Effector CD4-positive, alpha-beta T cell (primary cell): ENCODE measurements around the gene C1RL.

Source experiments
- DNase-seq: peaks from one replicate; pipeline ENCODE4 v3.0.0-alpha.2; 2020
- total RNA-seq: gene quantifications from one replicate; lab custom pipeline; 2026; lab: John Stamatoyannopoulos, UW

Gene C1RL, protein sequence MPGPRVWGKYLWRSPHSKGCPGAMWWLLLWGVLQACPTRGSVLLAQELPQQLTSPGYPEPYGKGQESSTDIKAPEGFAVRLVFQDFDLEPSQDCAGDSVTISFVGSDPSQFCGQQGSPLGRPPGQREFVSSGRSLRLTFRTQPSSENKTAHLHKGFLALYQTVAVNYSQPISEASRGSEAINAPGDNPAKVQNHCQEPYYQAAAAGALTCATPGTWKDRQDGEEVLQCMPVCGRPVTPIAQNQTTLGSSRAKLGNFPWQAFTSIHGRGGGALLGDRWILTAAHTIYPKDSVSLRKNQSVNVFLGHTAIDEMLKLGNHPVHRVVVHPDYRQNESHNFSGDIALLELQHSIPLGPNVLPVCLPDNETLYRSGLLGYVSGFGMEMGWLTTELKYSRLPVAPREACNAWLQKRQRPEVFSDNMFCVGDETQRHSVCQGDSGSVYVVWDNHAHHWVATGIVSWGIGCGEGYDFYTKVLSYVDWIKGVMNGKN
- total RNA-seq, result 20.3 reads per million, percentile 47 among the genes with 10 or more reads in this experiment

DNA sequence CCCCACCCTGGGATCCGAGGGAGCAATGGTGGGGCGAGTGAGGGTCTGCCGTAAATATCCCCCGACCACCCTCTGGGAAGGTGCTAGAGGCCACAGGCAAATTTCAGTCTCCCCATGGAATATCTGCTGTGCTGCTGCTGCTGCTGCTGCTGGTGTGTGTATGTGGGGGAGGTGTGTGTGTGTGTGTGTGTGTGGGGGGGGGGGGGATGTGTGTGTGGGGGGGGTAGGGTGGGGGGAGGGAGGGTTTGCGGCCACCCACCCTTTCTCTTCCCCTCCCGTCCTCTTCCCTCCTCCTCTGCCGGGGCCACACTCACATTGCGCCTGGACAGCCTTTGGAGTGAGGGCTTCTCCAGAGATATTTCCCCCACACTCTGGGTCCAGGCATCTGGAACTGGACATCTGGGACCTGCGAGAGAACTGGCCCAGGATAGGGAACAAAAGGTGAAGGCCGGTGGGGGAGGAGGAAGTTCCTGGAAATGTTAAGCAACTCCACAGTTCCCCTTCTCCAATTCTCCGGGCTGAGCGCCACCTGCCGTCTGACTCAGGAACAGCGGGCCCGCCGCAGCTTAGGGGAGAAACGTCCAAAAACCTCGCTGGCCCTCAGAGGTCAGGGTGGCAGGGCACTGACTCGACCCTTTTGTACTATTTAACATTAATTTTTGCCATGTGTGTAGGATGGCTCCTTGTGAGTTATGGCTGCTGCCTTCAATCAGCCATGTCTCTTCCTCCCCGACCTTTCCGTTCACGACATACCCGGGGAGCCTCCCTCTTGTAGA is at the start of gene C1RL:
Gene C1RL, minus strand, starts transcription at position 419 of the 776 bp plus-strand sequence. Its CDS starts 34 bp downstream, at position 385.
- peak; percentile 72 for DNase-seq

DNA sequence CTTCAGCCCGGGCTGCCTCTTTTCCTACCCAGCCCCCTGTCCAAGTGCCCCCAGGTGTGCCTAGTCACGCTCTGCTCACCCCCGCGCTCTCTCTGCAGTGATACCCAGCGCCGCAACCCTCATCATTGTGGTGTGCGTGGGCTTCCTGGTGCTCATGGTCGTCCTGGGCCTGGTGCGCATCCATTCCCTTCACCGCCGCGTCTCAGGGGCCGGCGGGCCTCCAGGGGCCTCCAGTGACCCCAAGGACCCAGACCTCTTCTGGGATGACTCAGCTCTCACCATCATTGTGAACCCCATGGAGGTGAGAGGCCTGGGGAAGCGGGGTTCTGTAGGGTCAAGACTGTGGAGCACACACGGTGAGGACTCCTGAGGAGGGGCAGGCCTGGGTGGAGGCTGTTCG is 48.4 kb upstream of the C1RL start:
- no peak for DNase-seq

DNA sequence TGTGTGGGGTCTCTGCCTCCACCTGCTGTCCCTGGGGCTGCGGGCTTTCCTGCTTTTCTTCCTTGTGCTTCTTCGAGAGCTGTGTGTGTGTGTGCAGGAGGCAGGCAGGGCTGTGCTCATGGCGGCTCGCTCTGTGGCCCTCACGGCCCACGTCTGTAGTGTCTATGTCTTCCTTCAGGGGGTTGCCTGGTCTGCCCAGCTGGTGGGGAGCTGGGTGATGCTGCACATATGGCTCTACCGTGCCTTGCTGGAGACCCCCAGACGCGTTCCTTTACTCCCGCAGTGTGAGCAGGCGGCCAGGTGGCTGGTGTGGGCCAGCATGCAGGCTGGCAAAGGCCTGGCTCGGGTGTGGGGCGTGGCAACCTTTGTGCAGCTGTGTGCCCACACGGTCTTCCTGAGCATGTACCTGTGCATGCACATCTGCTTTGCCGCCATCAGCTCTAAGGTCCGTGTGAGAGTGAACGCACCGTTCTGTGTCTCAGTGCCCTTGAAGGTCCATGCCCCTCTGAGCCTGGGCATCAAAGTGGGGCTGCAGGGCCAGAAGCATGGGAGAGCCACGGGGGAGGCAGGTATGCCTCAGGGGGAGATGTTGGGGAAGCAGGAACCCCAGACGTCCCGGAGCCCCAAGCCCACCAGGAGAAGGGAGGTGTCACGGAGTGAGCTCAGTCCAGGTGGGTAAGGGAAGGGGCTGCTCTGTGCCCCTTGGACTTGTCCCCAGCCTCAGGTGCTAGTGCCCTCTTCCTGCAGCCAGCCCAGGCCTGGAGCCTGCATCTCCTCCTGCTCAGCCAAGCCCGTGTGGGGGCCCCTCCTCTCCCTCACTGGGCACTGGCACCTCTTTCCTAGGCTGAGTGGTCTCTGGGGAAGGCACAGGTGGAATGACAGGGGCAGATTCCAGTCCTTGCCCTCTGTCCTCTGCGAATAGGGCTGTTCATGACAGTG is 47.5 kb upstream of the C1RL start:
- DNase-seq, result no peak

DNA sequence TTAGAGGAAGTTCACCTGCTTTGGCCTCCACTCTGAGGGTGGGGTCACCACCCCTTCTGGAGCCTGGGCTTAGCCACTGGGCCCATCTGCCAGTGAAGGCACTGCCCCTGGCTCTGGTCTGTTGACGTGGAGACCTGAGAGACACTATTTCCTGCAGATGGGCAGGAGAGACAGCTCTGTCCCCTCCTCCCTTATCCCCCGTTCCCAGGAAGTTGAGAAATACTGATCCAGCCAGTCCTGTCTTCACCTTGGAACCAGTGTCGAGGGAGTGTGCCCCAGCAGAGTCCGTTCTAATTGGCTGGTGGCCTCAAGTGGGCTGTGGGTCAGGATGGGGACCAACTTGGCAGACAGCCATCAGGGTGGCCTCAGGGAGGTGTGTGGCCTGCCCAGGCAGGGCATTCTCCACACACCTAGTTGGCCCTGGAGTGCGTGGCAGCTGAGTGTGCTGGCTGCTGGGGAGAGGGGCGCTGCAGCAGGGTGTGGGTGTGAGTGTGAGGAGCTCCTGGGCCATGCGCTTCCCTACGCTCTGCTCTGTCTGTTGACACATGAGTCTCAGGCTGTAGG is 46.5 kb upstream of the C1RL start:
- no peak for DNase-seq

DNA sequence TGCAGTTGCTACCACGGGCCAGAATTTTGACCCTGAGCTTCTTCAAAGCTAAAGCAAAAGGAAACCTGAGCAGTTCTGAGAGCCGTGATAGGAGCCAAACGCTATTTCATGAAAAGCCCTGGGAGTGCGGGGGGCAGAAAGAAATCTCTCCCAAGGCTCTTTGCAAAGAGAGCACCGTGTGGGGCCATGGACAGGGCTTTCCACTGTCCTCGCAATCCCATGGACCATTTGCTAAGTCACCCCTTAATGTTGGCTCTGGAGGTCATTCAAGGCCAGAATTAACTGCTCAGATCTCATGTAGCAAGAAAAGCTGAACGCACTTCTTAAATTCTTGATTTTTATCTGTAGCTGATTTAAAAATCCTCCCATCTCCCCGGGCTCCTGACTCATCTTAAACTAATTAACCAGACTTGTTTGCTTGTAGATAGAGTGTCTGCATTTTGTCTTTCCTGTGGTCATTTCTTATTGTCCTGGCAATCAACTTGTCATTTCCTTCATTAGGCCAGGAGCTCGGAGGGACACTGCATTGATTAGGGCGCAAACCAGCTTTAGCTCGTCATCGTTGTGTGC is 46.0 kb upstream of the C1RL start:
- no peak for DNase-seq

DNA sequence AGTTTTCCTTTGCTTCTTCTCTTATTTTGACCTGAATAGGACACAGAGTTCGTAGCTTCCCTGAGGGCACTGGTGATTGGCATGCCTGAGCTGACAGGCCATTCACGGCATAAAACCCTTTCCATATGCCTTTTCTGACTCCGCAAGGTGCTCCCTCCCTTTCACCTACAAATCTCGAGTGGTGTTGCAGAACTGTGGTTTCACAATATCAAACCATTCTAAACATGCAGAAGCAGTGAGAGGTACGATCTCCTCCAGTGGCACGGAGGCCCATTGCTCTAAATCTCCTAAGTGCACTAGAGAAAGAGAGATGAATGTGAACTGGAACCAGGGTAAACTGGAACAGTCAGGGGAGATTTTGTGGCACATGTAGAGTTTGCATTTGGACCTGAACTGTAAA is 45.0 kb upstream of the C1RL start:
- DNase-seq, result no peak

DNA sequence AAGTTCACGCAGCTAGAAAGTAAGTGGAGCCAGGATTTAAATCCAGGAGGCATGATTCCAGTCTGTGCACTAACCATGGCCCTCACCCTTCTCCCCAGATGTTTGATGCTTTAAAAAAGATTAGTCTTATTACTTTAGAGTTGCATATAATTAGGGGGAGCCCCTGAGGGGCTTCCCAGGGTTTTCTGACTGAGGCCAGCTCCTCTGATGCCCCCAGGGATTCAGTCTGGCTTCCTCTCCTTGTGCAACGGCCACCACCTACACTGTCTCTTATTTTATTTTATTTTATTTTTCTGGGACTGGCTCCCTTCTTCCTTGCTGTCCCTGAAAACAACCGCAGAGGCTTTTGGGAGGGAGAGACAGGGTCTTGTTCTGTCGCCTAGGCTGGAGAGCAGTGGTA is 43.8 kb upstream of the C1RL start:
- DNase-seq, result no peak

DNA sequence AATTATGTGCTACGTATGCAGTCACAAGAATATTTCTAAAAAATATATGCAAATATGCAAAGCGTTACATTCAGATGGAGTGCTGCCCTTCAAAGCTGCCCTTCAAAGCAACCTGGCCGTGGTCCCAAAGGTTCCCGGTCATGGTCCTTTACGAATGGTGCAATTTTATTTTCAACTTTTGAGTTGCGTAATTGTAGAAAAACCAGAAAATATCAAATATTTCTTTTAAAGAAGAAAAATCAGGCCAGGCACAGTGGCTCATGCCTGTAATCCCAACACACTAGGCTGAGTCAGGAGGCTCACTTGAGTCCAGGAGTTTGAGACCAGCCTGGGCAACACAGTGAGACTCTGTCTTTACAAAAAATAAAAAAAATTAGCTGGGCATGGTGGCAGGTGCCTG is 42.5 kb upstream of the C1RL start:
- DNase-seq, result no peak

DNA sequence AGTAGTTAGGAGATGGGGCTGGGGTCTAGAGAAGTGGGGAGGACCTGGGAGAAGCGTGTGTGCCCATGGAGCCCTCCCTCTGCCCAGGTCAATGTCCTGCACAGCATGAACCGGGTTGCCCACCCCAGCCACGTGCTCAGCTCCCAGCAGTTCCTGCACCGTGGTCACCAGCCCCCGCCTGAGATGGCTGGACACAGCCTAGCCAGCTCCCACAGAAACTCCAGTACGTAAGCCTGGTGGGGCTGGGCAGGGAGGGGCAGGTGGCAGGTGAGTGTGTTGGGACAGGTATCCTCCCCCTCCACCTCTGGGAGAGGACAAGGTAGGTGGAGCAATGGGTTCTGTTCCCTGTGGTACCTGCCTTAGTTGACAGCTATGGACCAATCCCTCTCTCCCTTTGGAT is 41.8 kb upstream of the C1RL start:
- no peak for DNase-seq

DNA sequence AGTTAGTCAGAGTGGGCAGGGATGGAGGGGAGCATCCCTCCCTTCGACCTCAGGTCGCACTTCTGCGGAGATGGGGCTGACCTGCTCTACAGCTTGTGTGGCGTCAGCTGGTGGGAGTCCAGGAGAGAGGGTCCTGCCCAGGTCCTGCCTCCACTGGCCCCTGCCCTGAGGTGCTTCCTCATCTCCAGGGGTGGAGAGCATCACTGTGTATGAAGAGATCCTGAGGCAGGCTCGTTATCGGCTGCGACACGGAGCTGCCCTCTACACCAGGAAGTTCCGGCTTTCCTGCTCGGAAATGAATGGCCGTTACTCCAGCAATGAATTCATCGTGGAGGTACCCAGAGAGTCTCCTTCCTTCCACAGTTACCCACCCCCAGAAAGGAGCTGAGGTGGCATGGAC is 41.3 kb upstream of the C1RL start:
- DNase-seq, result no peak

DNA sequence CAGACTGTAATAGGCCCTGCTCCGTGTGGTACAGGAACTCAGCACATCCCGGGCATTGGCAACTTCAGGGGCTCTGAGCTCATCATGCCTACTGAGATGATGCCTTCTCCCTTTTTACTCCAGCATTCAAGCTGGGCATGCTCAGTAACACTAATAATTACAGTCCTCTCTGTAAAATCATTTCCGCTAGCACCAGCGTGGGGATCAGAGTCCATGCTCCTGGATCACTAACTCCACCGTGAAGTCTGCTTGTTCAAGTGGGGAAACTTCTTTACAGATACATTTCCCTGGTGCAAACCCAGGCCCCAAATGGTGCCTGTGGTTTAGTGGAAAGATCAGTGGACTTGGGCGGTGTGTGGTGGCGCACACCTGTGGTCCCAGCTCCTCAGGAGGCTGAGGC is 37.9 kb upstream of the C1RL start:
- DNase-seq, result no peak

DNA sequence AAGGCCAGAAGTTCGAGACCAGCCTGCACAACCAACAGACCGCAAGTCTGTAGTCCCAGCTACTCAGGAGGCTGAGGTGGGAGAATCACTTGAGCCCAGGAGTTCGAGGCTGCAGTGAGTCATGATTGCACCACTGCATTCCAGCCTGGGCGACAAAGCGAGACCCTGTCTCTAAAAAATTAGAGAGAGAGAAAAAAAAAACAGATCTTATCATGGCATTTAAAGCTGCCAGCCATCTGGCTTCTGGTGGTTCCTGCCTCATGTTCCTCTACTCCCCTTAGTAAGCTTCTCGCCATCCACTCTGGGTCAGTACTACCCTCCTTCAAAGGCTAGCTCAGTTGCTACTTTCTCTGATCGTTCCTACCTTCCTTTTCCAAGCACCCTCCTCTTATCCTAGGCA is 37.2 kb upstream of the C1RL start:
- no peak for DNase-seq

DNA sequence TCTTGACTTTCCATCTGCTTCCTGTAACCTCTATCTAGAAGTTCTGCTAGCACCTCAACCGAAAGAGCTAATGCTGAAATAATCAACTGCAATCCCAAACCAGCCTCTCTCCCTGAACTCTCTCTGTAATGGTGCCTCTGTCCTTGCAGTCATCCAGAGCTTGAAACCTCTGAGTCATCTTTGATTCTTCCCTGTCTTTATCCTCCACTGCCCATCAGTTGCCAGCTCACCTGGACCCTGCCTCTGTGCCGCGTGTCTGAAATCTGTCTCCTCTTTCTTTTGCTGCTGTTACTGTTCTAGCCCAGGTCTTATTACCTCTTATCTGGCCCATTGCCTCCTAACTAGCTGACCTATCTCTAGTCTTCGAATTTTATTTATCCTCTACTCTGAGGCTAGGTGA is 36.7 kb upstream of the C1RL start:
- no peak for DNase-seq

DNA sequence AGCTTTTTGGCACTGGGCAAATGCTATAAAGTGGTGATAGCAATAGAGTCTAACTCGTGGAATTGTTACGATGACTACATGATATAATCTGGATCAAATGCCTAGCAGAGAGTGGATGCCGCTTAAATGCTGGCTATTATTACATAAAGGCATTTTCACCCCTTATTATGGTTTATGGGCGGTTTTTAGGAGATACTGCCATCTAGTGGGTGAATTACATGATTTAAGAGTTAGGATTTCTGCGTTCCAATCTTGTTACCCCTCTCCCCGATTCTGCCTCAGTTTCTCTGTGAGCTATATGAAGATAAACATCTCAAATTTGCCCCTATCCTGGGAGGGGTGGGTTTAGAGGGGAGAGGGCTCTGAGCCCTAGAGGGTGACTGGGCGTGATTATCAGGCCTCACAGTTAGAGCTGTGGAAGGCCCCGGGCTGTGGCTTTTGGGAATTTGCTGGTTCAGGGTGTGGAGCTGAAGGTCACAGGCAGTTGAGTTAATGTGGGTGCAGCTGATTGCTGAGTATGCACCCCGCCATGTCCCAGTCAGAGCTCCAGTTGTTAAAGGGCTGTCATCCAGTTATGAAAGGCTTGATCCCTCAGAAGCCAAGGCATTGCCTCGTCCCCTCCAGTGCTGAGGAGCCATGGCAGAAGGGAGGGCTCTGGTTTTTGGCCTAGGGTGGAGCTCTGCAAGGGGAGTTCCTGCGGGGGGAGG is 35.6 kb upstream of the C1RL start:
- no peak for DNase-seq

DNA sequence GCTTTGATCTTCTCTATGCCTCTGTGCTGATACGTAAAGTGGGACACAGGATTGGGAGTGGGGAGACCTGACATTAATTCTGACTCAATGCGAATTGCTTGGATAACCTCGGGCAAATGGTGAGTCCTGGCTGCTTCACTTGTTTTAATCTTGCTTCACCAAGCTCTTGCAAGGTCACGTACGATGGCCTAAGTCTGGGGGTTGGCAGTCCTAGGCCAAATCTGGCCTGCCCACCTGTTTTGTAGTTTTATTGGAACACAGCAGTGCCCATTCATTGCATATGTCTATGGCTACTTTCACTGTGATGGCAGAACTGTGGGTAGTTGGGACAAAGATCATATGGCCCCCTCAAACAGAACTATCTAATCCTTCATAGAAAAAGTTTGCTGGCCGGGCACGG is 34.5 kb upstream of the C1RL start:
- no peak for DNase-seq

DNA sequence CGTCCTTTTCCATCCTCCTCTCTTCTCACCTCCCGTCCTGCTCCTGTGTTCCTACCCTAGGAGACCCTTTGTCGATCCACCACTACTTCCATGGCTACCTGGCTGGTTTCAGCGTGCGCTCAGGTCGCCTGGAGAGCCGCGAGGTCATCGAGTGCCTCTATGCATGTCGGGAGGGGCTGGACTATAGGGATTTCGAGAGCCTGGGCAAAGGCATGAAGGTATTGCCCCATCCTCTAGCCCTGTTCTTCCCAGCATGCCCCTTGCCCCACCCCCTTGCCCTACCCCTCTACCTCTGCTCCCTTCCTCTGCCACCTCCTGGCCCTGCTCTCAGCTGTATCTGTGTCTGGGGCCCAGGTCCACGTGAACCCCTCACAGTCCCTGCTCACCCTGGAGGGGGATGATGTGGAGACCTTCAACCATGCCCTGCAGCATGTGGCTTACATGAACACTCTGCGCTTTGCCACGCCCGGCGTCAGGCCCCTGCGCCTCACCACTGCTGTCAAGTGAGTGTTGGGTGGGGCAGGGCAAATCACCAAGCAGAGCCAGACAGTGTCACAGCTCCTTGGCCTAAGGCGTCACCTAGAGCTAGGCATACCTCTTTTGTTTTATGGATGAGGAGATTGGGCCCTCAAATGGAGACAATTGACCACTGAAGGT is 33.9 kb upstream of the C1RL start:
- DNase-seq, result no peak

DNA sequence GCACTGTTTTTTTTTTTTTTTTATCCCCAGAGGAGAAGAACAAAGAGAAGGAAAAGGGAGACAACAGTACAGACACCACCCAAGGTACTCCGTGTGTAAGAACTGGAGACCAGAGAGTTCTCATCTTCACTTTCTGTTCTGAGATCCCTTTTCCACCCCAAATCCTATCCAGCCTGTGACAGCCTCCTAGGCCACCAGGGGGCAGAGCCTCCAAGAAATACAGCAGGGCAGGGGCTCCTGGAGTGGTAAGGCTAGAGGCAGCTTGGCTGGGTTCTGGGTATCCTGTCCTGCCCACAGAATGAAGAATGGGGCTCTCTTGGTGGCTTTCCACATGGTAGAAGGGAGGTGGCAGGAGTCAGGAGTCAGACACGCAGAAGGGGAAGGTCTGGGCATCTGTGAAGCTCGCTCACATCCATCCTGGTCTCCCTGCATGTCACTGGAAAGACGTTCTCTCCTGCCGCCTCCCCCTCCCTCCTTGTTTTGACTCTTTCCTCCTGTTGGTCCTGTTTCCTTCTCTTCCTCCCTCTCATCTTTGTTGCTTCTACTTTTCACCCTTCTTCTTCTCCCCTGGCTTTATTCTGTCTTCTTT is 33.1 kb upstream of the C1RL start:
- DNase-seq, result peak; percentile 42

DNA sequence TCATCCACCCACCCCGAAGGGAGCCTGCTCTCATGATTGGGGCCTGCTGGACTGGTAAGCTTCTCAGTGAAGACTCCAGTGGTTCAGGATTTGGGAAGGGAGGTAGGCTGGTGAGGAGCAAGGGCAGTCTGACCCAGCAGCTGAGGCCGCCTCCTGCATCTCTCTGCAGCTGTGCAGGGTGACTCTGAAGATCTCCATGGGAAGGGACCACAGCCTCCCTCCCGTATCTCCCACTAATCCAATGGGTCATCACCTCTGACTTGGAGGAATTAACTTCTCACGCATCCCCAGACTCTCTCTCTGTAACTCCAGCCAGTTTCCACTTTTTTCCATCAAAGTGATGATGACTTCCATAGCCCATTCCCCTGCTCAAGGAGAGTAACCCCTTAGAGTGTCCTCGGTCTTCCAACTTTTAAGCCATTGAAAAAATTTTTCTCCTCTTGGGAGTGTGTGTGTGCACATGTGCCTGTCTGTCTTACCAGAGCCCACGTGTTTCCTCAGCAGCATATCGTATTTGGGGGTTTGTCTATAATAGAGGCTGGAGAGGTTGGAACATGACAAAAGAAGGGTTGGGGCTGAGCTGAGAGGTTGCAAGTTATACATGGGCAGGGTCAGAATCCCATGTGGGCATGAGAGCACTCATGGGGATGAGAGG is 32.5 kb upstream of the C1RL start:
- no peak for DNase-seq

DNA sequence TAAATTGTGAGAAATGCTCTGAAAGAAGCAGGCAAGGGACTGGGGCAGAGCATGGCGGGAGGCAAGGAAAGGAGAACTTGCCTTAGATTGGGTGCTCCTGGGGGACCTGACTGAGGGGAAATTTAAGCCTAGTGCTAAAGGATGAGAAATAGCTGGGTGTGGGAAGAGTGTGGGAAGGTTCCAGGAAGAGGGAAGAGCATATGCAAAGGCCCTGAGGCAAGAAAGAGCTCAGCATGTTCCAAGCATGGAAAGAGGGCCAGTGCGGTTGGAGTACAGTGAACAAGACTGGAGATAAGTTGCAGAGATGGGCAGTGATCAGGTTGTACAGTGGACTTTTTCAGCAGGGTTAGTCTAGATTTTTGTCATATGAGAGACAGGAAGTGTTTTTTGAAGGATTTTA is 30.2 kb upstream of the C1RL start:
- no peak for DNase-seq

DNA sequence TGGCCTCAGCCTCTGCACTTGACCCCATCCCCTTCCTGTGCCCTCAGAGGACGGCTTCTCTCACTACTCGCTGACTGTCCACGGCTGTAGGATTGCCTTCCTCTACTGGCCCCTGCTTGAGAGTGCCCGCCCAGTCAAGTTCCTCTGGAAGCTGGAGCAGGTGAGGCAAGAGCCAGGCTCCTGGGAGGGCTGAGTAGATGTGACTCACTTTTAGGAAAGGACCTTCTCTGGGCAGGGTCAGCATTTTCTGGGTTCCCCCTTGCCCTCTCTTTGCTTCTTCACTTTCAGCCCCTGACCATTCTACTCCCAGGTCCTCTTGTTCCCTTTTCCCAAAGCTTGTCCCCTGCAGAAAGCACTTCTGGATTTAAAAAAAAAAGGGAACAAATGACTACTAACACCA is 28.9 kb upstream of the C1RL start:
- no peak for DNase-seq
